K562 (cell line): Measurements from ENCODE around the gene IQCC. TPM values are rescaled to one million over a fixed set of nuclear protein-coding genes. Genes with fewer than 3 reads are reported as not detected.

ENCODE experiments used
- GABPA ChIP-seq: fragments of 200-800 bp; sonication (Bioruptor generic); conservative IDR thresholded peaks from 2 replicates; pipeline ENCODE4 v1.6.1; 2016; ENCODE audit warnings: low read depth, missing genetic modification characterization, missing compliant biosample characterization
- KDM4B ChIP-seq, 2 experiments: fragments of 450-650 bp in 1 of 2; sonication (generic) in 1 of 2; IDR thresholded peaks; 2 replicates each; pipeline ENCODE4 v1.6.1; 2016 to 2017; ENCODE audit warnings: borderline replicate concordance in 2 of 2, antibody characterized with exemption in 1 of 2, low read depth in 1 of 2, mild to moderate bottlenecking in 1 of 2
- KLF10 ChIP-seq: fragments of 250-450 bp; sonication (Bioruptor Pico); IDR thresholded peaks from 2 replicates; pipeline ENCODE4 v1.6.1; 2021; ENCODE audit warnings: matching md5 sums
- NFIX ChIP-seq: fragments of 250-450 bp; sonication (Bioruptor Pico); IDR thresholded peaks from 2 replicates; pipeline ENCODE4 v1.4.0; 2020; ENCODE audit warnings: low read depth, mild to moderate bottlenecking, moderate library complexity
- POLR2AphosphoS2 ChIP-seq: IDR thresholded peaks from 2 replicates; pipeline ENCODE4 v1.6.1; 2012; ENCODE audit warnings: low read length, improper control_type of control experiment
- RAD21 ChIP-seq, 2 experiments: fragments of 250-450 bp in 1 of 2; fragments of 450-650 bp in 1 of 2; sonication (Bioruptor Pico) in 1 of 2; formaldehyde crosslinking in 1 of 2; IDR thresholded peaks in 1 of 2; conservative IDR thresholded peaks in 1 of 2; 2 replicates each; pipeline versions ENCODE4 v1.4.0 to v1.8.0; 2020 to 2022; ENCODE audit warnings: mild to moderate bottlenecking in 2 of 2, moderate library complexity in 1 of 2
- RBFOX2 ChIP-seq: fragments of 200-400 bp; formaldehyde crosslinking; IDR thresholded peaks from 2 replicates; pipeline ENCODE4 v1.6.1; 2017; ENCODE audit warnings: low read depth, mild to moderate bottlenecking, low read length, moderate library complexity
- SIN3A ChIP-seq, 2 experiments: fragments of 150-350 bp in 1 of 2; IDR thresholded peaks; 2 replicates each; pipeline ENCODE4 v1.6.1; 2011 to 2016; ENCODE audit warnings: borderline replicate concordance in 2 of 2, low read depth in 2 of 2, low read length in 2 of 2, mild to moderate bottlenecking in 2 of 2, moderate library complexity in 2 of 2; ENCODE audit not compliant: control insufficient read depth in 1 of 2
- STAT5A ChIP-seq: IDR thresholded peaks from 2 replicates; pipeline ENCODE4 v1.6.1; 2012; ENCODE audit warnings: low read length, inconsistent platforms, borderline replicate concordance
- TAF1 ChIP-seq: IDR thresholded peaks from 2 replicates; pipeline ENCODE4 v1.6.1; 2011; ENCODE audit warnings: mild to moderate bottlenecking, low read length, moderate library complexity; ENCODE audit not compliant: insufficient read depth, control insufficient read depth, severe bottlenecking; ENCODE audit errors: extremely low read depth
- polyA plus RNA-seq, 8 experiments: library from polyadenylated mRNA; depleted of rRNA in 4 of 8; stranded (reverse) in 5 of 8; unstranded in 3 of 8; fragments of >200 nt; fragmentation: Nextera tagmentation in 2 of 8; fragmentation: Illumina TruSeq in 1 of 8; extraction: Ambion mirVana in 2 of 8; extraction: Trizol in 1 of 8; gene quantifications; 2 replicates each; pipeline versions ENCODE4 v1.2.1 to v1.2.3, GENCODE V29; 2011 to 2014; ENCODE audit warnings: inconsistent platforms in 1 of 8, missing spikeins in 1 of 8
- total RNA-seq, 7 experiments: library from RNA; depleted of rRNA in 6 of 7; stranded (reverse); fragments of >200 nt in 6 of 7; fragmentation: Illumina TruSeq in 2 of 7; extraction: Trizol in 2 of 7; gene quantifications; 2 replicates each; pipeline versions ENCODE4 v1.2.1 to v1.2.3, GENCODE V29; 2011 to 2021; ENCODE audit warnings: low replicate concordance in 1 of 7
- TF ChIP-seq, protein P1 (sequence below): fragments of 450-650 bp; IDR thresholded peaks from 2 replicates; pipeline ENCODE4 v1.6.1; 2016; ENCODE audit warnings: low read depth
- TF ChIP-seq, protein P2 (sequence below): sonication (generic); formaldehyde crosslinking; IDR thresholded peaks from 2 replicates; pipeline ENCODE4 v1.8.0; 2022; ENCODE audit warnings: missing genetic modification reagents, mild to moderate bottlenecking, moderate library complexity, borderline replicate concordance
- TF ChIP-seq, protein P3 (sequence below): fragments of 450-650 bp; IDR thresholded peaks from 2 replicates; pipeline ENCODE4 v1.6.1; 2016; ENCODE audit warnings: borderline replicate concordance

The IQCC gene
- total and polyA plus RNA-seq, 9 of the 15 experiments (the other 6 are each of a cell fraction or from before 2014, with no cell fraction given) = 8.1 to 16.5 (median 10.7) TPM

DNA sequence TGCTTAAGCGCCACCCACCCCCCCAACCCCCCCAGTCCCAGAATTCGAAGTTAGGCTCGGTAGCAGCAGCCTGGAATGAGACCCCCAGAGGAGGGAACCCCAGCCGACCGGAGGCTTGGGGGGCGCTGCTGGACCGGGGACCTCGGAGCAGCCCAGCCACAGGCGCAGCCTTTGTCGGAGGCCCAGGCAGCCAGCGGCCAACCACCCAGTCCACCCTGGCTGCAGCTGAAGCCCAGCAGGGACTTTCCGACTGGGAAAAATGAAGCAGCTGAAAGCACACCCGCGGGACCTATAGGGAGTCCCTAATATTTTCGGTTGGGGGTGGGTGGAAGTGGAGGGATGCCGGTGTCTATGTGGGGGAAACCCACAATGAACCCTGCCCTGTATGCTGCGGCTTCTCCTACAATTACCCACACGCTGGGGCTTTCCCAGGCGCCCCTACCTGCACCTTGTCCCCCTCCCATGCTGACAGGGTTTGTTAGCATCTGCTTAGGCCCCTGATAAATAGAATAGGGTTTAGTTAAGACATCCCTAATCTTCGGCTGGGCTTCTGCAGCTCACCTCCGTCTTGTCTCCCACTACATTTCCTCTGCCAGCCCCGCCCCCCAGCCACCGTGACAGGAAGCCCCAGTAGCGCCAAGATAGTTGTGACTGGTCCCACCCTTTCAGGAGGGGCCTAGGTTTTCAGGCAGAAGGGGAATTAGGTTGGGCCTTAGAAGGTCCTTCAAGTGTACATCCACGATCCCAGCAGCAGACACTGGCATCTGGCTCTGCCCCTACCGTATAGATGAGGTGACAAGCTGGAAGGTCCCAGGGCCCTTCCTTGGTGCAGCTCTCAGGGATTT is 4.2 kb upstream of the IQCC start (continued):
- peak; percentile 48 for TF ChIP-seq RBFOX2
- TF ChIP-seq, protein P1, sequence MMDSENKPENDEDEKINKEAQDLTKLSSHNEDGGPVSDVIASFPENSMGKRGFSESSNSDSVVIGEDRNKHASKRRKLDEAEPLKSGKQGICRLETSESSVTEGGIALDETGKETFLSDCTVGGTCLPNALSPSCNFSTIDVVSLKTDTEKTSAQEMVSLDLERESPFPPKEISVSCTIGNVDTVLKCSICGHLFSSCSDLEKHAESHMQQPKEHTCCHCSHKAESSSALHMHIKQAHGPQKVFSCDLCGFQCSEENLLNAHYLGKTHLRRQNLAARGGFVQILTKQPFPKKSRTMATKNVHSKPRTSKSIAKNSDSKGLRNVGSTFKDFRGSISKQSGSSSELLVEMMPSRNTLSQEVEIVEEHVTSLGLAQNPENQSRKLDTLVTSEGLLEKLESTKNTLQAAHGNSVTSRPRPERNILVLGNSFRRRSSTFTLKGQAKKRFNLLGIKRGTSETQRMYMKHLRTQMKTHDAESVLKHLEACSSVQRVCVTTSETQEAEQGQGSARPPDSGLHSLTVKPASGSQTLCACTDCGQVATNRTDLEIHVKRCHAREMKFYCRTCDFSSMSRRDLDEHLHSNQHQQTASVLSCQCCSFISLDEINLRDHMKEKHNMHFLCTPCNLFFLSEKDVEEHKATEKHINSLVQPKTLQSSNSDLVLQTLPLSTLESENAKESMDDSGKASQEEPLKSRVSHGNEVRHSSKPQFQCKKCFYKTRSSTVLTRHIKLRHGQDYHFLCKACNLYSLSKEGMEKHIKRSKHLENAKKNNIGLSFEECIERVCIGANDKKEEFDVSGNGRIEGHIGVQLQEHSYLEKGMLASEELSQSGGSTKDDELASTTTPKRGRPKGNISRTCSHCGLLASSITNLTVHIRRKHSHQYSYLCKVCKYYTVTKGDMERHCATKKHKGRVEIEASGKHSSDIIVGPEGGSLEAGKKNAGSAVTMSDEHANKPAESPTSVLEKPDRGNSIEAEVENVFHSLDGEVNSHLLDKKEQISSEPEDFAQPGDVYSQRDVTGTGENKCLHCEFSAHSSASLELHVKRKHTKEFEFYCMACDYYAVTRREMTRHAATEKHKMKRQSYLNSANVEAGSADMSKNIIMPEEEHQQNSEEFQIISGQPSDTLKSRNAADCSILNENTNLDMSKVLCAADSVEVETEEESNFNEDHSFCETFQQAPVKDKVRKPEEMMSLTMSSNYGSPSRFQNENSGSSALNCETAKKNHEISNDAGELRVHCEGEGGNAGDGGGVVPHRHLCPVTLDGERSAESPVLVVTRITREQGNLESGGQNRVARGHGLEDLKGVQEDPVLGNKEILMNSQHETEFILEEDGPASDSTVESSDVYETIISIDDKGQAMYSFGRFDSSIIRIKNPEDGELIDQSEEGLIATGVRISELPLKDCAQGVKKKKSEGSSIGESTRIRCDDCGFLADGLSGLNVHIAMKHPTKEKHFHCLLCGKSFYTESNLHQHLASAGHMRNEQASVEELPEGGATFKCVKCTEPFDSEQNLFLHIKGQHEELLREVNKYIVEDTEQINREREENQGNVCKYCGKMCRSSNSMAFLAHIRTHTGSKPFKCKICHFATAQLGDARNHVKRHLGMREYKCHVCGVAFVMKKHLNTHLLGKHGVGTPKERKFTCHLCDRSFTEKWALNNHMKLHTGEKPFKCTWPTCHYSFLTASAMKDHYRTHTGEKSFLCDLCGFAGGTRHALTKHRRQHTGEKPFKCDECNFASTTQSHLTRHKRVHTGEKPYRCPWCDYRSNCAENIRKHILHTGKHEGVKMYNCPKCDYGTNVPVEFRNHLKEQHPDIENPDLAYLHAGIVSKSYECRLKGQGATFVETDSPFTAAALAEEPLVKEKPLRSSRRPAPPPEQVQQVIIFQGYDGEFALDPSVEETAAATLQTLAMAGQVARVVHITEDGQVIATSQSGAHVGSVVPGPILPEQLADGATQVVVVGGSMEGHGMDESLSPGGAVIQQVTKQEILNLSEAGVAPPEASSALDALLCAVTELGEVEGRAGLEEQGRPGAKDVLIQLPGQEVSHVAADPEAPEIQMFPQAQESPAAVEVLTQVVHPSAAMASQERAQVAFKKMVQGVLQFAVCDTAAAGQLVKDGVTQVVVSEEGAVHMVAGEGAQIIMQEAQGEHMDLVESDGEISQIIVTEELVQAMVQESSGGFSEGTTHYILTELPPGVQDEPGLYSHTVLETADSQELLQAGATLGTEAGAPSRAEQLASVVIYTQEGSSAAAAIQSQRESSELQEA = no peak
- TF ChIP-seq SIN3A (IDR thresholded peaks at IDR 0.05; ENCODE audit: borderline replicate concordance in 2 of 2, control insufficient read depth in 1 of 2, low read depth in 2 of 2, low read length in 2 of 2) = peak; percentile 44 to 58; a peak in 2 of 4 replicates
- TF ChIP-seq GABPA (tag) = peak; percentile 66
- TF ChIP-seq TAF1 = peak; percentile 73
- TF ChIP-seq, protein P2, sequence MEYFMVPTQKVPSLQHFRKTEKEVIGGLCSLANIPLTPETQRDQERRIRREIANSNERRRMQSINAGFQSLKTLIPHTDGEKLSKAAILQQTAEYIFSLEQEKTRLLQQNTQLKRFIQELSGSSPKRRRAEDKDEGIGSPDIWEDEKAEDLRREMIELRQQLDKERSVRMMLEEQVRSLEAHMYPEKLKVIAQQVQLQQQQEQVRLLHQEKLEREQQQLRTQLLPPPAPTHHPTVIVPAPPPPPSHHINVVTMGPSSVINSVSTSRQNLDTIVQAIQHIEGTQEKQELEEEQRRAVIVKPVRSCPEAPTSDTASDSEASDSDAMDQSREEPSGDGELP (CRISPR knock-in tag) = peak; percentile 30; the same call in 1 of the 2 replicates
- peak; percentile 37; the same call in 1 of the 2 replicates for TF ChIP-seq POLR2AphosphoS2
- no peak for TF ChIP-seq NFIX (CRISPR knock-in tag)
- TF ChIP-seq STAT5A = 0 out of 2 replicates have a peak, but pooled peaks have one; percentile 21
- peak in 1 of 2 experiments; percentile 24; a peak in 1 of 4 replicates for TF ChIP-seq KDM4B (IDR thresholded peaks at IDR 0.05; ENCODE audit: borderline replicate concordance in 2 of 2, low read depth in 1 of 2)
- TF ChIP-seq, protein P3, sequence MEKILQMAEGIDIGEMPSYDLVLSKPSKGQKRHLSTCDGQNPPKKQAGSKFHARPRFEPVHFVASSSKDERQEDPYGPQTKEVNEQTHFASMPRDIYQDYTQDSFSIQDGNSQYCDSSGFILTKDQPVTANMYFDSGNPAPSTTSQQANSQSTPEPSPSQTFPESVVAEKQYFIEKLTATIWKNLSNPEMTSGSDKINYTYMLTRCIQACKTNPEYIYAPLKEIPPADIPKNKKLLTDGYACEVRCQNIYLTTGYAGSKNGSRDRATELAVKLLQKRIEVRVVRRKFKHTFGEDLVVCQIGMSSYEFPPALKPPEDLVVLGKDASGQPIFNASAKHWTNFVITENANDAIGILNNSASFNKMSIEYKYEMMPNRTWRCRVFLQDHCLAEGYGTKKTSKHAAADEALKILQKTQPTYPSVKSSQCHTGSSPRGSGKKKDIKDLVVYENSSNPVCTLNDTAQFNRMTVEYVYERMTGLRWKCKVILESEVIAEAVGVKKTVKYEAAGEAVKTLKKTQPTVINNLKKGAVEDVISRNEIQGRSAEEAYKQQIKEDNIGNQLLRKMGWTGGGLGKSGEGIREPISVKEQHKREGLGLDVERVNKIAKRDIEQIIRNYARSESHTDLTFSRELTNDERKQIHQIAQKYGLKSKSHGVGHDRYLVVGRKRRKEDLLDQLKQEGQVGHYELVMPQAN = peak; percentile 51; the same call in 1 of the 2 replicates
- no peak for TF ChIP-seq KLF10 (CRISPR knock-in tag)
- 0 out of 4 replicates have a peak, but pooled peaks have one; percentile 6 to 25 for TF ChIP-seq RAD21 (CRISPR knock-in tag; conservative IDR thresholded peaks at IDR 0.05 in 1 of 2, IDR thresholded peaks at IDR 0.05 in 1 of 2)
